GM19438 (cell line): ENCODE measurements around the gene SPTSSA.

Experiments
- ATAC-seq: cut with Tn5 transposase; IDR thresholded peaks from one replicate; pipeline ENCODE4 v1.9.1; 2021; ENCODE audit warnings: low read depth; ENCODE audit not compliant: unreplicated experiment

SPTSSA gene

DNA sequence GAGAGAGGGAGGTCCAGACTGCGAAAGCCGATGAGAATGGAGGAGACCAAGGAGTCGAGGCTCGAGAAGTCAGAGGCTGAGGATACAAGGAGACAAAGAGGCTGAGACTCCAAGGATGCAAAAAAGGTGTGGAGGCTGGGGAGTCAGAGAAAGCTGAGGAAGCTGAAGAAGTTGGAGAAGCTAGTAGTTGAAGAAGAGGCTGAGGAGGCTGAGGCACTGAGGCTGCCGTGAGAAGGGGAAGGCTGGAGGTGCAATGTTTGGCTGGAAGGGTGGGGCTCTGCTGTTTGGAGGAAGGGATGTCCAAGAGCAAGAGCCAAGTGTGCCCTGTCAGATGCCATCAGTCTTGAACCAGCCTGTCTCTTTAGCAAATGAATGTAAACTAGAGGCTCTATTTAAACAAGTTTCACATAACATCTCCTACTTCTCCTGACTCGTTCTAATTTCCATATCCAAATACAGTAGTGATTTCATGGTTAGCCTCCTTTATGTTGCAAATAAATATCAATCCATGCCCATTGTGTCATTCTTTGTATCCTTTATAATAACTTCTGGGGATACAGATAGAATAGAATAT lies 10.8 kb upstream of the SPTSSA start:
- ATAC-seq = no peak

DNA sequence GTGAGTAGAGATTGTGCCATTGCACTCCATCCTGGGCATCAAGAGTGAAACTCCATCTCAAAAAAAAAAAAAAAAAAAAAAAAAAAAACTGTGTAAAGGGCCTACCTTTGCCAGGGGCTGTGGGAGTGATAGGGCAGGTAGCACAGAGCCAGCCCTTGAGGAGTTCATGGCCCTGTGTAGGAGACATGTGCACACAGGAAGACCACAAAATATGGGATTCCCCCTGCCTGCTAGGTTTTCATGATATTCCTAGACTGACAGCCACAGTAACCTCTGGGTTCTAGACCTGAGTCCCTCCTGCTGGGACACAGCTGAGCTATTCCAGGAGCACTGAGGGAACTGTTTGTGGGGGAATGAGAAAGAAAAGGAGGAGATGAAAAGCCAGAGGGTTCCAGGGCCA lies 8.3 kb upstream of the SPTSSA start:
- ATAC-seq = no peak

DNA sequence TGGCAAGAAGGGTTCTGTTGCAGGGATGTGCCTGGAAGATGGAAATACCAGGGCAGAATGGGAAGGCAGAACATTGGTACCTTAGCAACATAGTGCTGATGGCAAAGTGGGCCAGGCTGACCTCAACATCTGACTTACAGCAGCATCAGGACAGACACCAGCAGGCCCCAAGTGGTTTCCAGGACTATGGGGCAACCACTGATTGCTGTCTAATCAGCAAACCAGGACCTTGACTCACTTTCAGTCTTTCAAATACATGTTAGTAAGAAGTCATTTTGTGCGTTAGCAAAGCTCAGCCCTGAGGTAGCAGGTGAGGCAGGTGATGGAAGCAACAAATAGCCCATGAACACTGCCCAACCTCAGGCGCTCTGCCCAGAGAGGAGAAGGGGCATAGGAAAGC lies 4.7 kb upstream of the SPTSSA start:
- ATAC-seq = no peak

DNA sequence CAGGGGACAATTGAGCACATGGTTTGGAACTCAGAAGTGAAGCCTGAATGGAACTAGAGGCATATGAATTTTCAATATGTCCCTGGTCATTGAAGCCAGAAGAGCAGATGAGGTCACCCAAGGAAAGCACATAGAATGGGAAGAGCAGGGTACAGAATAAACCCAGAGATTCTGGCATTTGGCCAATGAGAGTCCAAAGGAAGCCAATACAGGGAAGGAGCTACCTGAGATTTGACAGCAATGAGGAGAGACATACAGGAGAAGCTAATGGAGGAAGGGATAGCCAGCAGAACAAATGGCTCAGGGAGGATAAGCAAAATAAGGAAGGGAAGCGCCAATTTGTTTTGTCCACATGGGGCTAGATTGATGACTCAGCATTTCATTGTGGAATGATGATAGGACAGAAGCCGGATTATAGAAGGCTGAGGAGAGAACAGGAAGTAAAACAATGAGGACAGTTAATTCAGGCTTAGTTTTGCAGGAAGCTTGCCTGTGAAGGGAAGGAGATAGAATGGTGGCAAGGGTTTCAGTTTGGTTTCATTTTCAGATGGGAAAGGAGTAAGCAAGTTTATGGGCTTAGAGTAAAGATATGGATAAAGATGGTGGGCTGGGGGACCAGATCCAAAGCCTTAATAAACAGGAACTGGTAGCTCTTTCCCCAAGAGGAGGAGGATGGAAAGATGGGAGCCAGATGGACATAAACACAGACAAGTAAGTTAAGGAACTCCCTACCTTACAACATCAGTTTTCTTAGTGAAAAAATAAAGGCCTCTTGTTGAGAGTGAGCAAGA lies 3.2 kb upstream of the SPTSSA start:
- no peak for ATAC-seq

DNA sequence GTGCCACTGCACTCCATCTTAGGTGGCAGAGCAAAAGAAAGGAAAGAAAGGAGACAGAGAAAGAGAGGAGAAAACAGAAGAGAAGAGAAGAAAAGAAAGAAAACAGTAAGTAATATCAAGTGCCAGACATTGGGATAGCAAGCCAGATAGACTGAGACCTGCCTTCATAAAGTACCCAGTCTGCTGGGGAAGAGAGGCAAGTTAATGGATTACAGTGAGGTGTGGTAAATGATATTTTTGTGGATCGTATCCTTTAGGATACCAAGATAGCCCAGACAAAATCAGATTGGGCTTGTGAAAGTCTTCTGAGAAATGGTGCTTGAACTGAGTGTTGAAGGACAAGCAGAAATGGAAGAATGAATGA lies 1.5 kb upstream of the SPTSSA start:
- ATAC-seq = no peak

DNA sequence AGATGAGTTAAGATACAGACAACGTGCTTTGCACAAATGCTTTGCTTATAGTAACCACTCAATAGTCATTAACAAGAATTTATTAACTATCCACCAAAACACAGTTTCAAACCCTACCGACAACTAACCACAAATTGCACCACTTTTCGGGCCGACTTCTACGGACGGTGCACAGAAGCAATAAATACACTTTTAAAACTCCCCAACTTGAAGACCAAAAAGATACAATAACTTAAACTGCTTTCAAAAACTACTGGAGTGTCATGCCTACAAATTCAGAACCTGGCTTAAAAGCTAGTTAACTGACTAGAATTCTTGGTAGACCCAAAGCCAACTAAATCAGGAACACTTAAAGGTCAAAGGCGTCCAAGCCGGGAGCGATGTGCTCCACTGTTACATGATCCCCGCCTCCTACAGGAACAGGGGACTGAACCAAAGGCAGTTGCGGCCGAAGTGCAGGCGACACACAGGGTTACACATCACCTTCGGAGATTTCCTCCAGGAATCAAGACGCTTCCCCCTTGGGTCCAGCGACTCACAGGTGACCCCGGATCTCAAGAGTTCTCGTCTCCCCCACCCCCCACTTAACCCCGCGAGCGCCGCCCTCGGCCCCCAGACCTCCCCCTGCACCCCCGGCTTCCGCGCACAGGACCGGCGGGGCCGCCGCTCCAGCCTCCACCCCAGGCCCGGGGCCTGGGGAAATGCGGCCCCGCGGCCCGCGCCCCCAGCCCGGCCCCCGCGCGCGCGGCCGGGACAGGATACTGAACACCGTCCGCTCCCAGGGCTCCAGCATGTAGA lies 507 bp downstream of the SPTSSA start:
- ATAC-seq = peak; percentile 41

DNA sequence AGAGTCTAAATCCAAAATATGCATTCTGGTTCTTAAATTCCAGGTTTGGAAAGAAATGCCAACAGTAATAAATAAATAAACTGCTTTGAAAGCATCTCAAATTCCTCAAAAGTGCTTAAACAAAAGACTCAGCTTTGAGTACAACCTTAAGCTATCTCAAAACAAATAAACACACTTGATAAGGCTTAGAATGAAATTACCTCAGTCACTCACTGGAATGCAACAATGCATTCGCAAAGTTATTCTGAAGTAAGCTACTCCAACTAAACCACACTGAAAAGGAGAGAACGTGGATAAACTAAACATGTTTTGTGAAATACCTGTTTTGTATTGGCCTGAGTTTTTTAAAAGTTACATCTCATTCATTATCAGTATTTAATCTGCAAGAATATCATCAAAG lies 1.2 kb downstream of the SPTSSA start:
- ATAC-seq = no peak

DNA sequence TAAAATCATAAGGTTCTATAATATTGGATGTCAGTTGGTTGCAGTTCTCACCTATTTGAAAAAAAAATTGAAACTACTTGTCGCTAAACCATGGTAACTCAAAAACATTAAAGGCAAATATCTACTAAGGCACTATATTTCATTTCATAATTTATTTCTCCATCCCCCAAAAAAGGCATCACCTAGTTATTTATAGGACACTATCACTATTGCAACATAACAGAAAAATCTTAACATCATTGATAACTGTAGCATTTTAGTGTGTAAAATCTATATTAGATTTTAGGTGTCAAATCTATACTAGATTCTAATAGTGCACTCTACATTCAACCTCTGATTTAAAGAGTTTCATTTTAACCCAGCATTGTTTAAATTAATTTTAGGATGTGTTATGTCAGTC lies 1.7 kb downstream of the SPTSSA start:
- ATAC-seq = no peak

DNA sequence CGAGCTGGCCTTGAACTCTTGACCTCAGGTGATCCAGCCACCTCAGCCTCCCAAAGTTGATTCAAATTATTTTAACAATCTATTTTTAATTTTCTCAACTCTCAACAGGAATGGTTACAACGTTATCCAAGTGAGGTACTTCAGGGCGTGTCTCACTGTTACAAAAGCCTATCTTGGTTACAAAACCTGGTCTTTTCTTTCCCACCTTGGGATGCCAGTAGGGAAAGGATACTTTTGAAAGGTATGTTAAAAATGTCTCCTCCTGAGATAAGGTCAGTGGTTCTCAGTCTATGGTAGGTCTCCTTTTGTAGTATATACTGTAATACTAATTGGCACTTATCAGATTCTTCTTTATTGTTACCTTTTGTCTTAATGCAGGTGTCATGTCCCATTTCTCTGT lies 4.9 kb downstream of the SPTSSA start:
- no peak for ATAC-seq

DNA sequence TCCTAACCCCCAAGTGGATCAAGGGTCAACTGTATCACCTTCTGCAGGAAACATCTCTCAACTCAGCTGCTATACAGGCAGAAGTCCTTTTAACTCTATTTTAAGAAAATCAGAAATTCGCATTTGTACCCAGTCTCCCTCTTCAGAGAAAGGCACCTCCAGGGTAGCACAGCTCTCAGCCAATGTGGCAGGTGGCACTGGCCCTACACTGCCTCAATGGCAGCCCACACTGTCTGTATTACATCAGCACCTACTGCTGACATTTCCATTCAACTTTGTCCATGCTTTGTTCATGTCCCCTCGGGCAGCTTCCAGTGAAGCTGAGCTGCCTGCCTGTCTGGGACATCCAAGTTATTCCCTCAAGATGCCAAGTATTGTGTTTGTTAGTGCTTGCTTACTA lies 8.8 kb downstream of the SPTSSA start:
- ATAC-seq = no peak

DNA sequence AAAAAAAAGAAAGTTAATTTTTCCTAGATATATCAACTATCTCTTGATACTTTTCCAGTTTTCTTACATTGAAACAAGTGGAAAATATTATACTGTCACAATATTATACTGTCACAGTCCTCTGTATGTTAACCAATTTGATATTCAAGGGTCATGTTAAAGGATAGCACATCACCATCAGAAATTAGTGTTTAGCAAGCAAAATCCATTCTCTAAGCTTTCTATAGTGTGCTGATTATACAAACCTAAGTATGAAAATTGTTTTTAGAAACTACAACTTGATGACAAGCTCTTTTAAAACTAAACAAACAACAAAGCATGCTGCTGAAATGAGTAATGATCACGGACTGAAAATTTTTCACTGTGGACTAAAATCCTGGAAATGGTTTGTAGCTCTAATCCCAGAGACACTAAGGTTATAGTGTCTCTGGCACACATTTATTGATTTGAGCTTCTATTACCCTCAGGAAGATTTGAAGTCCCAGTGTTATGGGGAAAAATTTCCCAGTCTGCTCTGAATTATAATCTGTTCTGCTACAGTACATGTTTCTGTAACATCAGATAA lies 9.7 kb downstream of the SPTSSA start:
- ATAC-seq = no peak

DNA sequence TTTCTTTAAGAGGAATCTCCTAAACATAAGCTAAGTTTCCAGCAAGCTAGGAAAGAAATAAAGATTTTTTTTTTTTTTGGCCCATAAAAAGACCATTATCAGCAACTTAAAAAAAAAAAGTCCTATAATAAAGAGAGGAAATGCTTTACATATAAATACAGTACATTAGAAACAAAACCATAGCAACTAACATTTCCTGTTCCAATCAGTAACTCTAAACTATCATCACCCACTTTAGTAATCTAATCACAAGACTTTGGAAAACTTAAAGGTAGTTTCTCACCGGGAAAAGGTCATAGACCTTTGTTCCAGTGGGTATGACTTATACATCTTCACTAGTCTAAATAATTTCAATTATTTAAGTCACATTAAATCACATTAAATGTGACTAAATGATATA lies 11.1 kb downstream of the SPTSSA start:
- no peak for ATAC-seq

DNA sequence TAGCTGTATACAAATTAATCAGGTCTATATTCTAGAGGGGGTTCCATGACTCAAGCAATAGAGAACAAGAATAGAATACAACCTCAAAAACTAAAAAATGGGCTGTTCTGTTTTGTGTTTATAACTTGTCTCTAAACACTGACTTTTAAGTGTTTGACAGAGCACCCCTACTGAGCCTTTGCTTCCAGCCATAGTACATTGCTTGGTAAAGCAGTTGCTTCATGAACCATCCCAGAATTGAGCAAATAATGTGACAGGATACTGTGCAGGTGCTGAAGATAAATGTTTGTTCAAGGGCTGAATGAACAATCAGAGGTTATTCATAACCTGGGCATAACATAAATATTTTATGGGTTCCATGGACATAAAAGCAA lies 11.5 kb downstream of the SPTSSA start:
- no peak for ATAC-seq

DNA sequence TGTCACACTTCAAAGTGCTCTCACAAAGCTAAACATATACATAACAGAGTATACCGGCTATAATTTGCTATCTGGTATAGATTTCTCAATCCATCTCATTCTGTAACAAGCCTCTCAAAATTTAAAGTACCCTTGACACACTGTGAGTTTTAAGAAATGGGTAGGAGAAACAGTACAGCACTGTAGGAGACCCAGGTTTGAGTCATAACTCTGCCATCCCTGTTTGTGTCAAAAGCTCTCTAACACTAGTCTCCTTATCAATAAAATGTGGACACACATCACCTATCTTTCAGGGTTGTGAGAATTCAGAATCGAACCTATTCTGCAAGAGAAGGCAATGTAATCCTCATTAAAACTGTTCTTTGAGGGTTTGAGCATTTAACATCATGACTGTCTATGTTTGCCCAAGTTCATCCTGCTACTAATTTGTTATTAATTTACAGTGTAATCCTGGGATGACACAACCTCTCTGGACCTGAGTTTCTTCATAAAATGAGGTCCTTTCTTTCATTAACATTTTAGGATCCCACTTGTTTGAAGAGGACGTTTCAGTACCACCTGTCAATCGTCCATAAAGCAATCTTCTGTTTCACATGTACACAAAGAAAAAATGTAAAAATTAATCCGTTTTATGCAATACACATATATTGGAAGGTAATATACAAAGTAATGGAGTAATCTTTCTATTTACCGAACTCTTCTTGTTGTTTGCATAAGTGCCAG lies 12.1 kb downstream of the SPTSSA start:
- ATAC-seq = no peak

DNA sequence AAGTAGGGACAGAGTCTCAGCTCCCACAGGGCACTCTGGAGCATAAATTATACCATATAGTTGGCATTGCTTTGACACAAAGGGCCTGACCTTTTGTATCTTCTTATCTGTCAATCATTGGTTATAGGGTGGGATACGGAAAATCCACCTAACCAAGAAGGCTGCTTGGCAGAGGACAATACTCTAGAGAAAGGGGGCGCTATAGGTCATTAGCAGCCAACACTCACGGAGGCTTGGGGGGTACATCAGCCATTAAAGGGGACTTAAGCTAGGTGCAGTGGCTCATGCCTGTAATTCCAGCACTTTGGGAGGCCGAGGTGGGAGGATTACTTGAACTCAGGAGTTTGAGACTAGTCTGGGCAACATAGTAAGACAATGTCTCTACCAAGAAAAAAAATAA lies 22.9 kb downstream of the SPTSSA start:
- no peak for ATAC-seq

DNA sequence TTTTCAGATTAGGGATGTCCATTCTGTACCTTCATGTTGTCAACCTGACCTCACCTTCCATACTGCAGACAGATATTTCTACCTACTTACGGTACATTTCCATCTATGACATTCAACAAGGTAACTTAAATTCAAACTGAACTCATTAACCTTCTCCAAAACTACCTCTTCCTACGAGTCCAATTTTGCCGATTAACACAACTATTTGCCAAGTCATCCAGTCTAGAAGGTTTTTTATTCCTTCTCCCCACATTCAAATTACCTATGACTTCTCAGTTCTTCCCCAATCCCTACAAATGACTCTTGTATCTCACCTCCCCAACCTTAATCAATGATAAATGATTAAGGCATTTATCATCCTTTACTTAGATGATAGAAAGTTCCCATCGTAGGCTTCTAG lies 23.6 kb downstream of the SPTSSA start:
- ATAC-seq = no peak

DNA sequence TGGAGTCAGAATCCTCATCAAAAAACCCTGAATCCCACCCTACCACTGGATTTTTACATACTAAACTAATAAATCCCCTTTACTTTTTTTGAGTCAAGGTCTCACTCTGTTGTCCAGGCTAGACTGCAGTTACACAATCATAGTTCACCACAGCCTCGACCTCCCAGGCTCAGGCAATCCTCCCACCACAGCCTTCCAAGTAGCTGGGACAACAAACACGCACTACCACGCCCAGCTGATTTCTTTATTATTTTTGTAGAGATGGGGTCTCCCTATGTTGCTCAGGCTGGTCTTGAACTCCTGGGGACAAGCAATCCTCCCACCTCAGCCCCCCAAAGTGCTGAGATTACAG lies 24.3 kb downstream of the SPTSSA start:
- ATAC-seq = no peak

DNA sequence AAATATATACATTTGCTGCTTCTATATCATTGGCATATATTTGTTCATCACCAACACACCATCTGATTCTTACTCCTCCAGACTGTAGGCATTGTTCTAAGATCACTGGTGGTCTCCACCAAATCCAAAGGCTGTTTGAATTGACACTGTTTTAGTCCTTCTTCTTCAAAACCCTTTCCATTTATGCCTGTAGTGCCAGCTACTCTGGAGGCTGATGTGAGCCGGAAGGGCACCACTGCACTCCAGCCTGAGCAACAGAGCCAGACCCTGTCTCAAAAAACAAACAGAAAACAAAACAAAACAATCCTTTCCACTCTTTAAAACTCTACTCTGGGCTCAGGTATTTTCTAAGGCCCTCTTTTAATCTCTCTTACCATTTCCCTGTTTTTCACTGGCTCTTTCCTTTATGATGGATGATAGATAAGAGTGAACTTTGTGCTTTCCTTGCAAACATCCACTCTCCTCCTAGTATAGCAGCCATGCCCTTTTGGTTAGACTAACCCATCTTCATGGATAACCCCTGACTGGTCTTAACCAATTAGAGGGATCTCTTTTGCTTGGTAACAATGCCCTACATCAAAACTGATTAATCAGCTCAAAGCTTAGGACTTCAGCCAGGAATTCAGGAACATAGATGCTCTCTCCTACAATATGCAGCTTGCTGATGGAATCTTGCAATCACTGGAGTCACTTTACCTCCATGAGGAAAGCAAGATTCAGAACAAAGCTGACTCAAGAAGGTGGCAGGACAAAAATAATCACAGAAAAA lies 24.9 kb downstream of the SPTSSA start:
- no peak for ATAC-seq

DNA sequence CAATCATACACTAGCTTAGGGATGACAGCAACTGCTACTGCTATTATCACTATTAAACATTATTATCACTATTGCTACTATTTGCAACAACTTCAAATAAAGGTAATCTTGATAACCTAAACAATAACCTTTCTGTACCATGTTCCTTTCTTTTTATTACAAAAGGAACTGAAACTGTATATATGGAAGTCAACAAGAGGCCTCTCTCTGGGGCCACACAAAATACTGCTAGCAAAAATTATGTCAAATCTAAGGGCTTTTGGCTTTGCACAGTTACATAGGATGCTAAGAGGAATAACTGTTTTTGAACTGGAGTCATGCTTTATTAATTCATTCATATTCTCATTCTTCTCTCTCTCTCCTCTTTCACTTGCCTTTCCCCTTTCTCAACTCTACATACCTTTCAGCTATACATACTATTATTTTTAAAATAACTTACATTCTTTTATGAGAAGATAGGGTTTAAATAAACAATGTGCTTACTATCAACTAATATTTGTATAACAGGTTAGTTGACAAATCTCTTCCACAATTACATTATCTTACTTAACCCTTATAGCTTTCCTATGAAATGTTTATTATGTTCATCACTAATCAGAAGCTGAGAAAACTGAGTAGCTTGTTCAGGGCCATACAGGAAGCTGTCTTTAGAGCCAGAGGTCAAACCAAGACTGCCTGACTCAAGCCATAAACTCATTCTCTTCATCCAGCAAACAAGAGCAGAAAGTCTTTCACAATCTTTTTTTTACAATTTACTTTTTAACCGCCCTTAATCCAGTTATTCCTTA lies 25.7 kb downstream of the SPTSSA start:
- no peak for ATAC-seq

DNA sequence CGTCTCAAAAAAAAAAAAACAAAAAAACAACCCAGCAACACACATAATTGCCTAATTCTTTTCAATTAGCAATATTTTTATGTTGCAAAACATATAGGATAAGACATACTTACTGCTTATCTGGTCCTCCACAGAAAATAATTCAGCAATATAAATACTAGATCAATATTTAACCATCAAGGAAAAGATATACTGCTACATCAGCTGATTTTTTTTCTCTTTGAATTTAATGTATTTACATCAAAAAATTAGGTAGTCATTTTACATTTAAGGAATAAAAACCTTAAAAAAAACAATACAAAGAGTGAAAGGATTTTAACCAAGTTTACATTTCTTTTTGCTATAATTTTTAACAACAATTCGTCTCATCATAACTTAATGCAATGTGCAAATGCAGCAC lies 28.1 kb downstream of the SPTSSA start:
- no peak for ATAC-seq
